HG03354 (cell line): Measurements from ENCODE around the gene NSL1.
"Not testable (repeated sequence)": the region's sequence is repeated elsewhere in the genome, so short reads cannot be mapped to it uniquely, and the experiment has no call there.

ENCODE experiments used
- ATAC-seq: cut with Tn5 transposase; IDR thresholded peaks from one replicate; pipeline ENCODE4 v1.9.1; 2021; ENCODE audit warnings: mild to moderate bottlenecking; ENCODE audit not compliant: unreplicated experiment, poor library complexity, severe bottlenecking

NSL1 gene

GRCh38 chr1:212791261-212791675 is 309 bp downstream of the NSL1 start:
- ATAC-seq = peak; percentile 34

GRCh38 chr1:212785871-212786270 is 5.7 kb downstream of the NSL1 start:
- ATAC-seq = no peak

GRCh38 chr1:212783976-212784375 is 7.6 kb downstream of the NSL1 start:
- ATAC-seq = no peak

GRCh38 chr1:212782422-212783154 is 9.0 kb downstream of the NSL1 start:
- ATAC-seq = peak; percentile 52

DNA sequence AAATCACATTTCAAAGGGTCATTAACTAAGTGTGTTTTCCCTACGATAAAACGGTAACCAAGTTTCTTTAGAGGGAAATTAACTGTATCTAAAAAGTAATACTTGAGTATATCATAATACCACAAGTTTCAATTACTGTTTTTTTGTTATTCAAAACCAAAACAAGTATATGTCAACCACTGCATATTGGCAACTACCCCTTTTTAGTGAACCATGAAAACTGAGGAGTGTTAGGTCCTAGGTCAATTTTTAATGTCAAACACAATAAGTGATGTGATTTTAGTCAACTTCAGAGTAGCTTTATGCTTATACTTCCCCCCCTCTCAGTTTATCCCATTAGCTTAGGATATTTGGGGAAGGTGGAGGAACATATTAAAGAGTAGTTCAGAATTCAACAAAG is 10.4 kb downstream of the NSL1 start:
- no peak for ATAC-seq

DNA sequence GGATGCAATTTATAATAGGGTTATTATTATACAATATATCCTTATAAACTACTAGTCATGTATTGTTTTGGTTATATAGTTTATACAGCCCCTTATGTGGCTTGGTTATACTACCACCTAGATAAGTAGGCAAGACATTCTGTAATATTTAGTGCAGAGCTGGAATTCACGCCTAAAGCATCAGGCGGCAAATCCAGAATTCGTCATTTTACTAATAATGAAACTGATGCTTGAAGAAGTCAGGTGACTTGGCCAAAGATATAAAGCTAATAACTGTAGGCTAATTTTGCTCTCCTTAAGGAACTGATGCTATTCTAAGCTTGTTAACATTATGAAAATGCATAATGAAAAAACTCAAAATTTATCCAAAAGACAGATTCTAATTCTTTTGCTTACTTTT is 10.8 kb downstream of the NSL1 start:
- ATAC-seq = no peak

DNA sequence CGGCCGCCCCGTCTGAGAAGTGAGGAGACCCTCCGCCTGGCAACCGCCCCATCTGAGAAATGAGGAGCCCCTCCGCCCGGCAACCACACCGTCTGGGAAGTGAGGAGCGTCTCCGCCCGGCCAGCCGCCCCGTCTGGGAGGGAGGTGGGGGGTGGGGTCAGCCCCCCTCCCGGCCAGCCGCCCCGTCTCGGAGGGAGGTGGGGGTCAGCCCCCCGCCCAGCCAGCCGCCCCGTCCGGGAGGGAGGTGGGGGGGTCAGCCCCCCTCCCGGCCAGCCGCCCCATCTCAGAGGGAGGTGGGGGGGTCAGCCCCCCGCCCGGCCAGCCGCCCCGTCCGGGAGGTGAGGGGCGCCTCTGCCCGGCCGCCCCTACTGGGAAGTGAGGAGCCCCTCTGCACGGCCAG is 12.5 kb downstream of the NSL1 start:
- ATAC-seq = not testable (repeated sequence)

GRCh38 chr1:212777151-212777550 is 14.4 kb downstream of the NSL1 start:
- ATAC-seq = no peak

DNA sequence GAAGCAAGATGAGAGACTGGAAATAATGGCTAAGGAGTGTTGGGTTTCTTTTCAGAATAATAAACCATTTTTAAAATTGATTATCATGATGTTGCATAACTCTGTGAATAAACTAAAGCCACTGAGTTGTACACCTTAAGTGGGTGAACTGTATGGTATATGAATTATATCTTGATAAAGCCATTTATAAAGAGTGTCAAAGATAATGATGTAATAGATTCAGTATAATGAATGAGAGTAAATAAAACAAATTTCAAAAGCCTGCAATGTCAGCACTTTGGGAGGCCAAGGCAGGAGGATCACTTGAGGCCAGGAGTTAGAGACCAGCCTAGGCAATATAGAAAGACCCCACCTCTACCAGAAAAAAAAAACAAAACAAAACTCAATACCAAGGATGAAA is 16.3 kb downstream of the NSL1 start:
- ATAC-seq = no peak

GRCh38 chr1:212774584-212774983 is 17.0 kb downstream of the NSL1 start:
- no peak for ATAC-seq

- no peak for ATAC-seq
Observed at GRCh38 chr1:212773011-212773410, 18.6 kb downstream of the NSL1 start.

DNA sequence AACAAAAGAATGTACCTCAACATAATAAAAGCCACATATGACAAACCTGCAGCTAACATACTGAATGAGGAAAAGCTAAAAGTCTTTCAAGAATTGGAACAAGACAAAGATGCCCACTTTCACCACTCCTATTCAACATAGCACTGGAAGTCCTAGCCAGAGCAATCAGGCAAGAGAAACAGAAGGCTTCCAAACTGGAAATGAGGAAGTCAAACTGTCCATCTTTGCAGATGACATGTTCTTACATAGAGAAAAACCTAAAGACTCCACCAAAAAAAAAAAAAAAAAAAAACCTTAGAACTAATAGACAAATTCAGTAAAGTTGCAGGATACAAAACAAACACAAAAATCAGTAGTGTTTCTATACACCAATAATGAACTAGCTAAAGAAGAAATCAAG is 20.2 kb downstream of the NSL1 start:
- ATAC-seq = no peak

- ATAC-seq = no peak
Observed at GRCh38 chr1:212769459-212770167, 22.0 kb downstream of the NSL1 start.

GRCh38 chr1:212766825-212767224 is 24.8 kb downstream of the NSL1 start:
- ATAC-seq = not testable (repeated sequence)

DNA sequence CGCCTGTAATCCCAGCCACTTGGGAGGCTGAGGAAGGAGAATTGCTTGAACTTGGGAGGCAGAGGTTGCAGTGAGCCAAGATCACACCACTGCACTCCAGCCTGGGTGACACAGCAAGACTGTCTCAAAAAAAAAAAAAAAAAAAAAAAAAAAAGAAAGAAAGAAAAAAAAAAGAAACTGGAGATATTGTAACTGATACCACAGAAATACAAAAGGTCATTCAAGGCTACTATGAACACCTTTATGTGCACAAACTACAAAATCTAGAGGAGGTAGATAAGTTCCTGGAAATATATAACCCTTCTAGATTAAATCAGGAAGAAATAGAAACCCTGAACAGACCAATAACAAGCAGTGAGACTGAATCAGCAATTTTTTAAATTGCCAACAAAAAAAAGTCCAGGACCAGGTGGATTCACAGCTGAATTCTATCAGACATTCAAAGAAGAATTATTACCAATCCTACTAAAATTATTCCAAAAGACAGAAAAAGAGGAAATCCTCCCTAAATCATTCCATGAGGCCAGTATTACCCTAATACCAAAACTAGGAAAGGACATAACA is 26.8 kb downstream of the NSL1 start:
- ATAC-seq = not testable (repeated sequence)

DNA sequence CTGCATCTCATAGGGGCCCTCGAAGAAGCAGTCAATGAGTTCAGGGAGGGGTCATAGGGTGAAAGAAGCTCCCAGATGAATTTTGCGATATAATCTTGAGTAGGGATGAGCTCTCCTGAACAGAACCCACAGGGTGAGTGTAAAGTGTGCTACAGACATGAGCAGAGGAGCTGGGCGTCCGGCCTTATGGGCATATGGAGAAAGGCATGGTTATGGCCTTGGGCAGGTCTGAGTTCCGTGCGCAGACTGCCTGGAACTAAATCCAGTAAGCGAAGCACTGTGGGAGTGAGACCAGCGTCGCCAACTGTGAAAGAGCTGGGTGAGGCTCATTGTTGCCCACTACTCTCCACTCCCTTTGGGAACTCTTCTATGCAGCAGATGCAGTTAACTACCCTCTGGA is 28.7 kb downstream of the NSL1 start:
- no peak for ATAC-seq

DNA sequence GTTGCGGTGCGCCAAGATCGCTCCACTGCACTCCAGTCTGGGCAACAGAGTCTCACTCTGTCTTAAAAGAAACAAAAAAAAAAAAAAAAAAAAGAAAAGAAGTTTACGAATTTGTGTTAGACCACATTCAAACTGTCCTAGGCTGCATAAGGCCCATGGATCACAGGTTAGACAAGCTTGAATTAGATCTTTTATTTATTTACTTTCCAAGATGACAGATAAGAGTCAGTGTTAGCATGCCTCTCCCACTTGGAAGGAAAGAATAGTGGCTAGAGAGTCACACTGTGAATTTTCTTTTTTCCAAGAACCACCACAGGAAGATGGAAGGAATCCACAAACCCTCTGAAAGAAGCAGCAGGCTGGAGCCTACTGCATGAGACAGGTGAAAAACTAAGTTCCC is 29.3 kb downstream of the NSL1 start:
- no peak for ATAC-seq

DNA sequence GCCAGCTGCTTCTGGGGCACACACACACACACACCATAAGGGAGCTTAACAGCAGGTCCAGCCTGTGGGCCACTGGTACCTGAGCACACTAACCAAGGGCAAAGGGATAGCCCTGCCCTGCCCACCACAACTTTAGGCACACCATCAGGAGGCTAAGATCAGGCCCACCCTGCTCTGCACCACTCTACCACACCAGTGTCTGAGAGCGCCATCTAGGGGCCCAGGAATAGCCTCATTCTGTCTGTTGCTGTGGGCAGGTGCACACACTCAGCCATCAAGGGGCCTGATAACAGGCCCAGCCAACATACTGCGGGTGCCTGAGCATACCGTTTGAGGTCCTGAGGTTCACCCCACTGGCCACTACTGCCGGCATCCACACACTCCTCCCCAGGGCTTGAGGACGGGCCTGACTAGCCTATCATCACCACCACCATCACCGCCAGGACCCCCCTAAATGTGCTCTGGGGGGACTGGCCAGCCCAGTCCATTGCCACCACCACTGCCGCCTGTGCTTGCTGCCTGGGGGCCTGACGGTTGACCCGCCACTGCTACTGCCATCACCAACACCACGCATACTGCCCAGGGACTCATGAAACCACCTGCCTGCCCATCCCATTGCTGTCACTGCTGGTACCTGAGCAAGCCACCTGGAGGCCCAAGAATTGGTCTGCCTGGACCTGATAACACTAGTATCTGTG is 31.3 kb downstream of the NSL1 start:
- peak; percentile 69 for ATAC-seq

GRCh38 chr1:212759683-212760082 is 31.9 kb downstream of the NSL1 start:
- peak; percentile 10 for ATAC-seq

GRCh38 chr1:212754680-212755079 is 36.9 kb downstream of the NSL1 start:
- ATAC-seq = no peak
